ENCODE results near the gene ZNF439.
"Not testable (repeated sequence)": the region's sequence is repeated elsewhere in the genome, so short reads cannot be mapped to it uniquely, and the experiment has no call there.

Gene ZNF439

DNA sequence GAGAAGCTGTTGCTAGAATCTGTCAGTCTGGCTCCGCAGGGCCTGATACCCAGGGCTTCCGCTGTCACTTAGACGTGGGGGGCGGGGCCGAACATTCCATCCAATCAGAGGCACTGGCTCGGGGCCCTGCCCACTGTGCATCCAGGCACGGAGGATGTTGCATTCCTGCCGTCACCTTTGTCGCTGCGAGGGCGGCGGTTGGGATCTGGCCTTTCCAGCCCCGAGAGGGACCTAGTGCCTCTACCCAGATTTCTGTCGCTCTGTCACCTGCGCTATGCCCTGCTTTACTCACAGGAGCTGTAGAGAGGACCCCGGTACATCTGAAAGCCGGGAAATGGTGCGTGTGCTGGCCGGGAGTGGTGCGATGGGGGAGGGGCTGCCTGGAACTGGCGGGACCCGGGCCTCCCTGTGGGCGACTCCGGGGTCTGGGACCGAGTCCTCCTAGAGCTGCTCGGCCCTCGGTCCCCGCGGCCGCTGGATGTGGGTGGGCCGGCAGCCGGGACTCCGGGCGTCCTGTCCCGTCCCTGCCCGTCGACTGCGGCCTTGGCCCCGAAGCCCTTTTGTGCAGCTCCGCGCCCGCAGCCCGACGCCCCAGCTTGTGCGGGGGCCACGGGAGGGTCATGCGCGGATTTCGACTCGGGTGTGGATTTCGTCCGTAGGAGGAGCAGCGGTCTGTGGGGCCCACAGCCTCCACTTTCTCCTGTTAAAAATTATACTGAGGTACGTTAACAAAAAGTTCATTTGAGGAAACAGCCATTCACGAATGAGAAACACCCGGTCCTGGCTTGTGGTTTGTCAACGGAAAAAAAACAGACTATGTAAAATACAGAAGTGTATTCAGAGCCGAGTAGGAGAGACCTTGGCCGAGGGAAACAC, at the start of gene ZNF439:
ZNF439 (plus strand) TSS at position 133 of the 876 bp plus-strand sequence; CDS start at position 275, 142 bp downstream.
- DNase-seq (ENCODE audit: low spot score): peak; percentile 83

DNA sequence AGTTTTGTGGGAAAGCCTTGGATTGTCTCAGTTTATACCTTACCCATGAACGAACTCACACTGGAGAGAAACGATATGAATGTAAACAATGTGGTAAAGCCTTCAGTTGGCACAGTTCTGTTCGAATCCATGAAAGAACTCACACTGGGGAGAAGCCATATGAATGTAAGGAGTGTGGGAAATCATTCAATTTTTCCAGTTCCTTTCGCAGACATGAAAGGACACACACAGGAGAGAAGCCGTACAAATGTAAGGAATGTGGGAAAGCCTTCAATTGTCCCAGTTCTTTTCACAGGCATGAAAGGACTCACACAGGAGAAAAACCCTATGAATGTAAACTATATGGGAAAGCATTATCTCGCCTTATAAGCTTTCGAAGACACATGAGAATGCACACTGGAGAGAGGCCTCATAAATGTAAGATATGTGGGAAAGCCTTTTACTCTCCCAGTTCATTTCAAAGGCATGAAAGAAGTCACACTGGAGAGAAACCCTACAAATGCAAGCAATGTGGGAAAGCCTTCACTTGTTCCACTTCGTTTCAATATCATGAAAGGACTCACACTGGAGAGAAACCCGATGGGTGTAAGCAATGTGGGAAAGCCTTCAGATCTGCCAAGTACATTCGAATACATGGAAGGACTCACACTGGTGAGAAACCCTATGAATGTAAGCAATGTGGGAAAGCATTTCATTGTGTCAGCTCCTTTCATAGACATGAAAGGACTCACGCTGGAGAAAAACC, 42.0 kb upstream of the ZNF439 start:
- no peak for DNase-seq (ENCODE audit: low spot score)

- DNase-seq (ENCODE audit: low spot score): no peak
Observed at GRCh38 chr19:11807099-11807380, 41.5 kb upstream of the ZNF439 start.

GRCh38 chr19:11813703-11814028, 34.9 kb upstream of the ZNF439 start:
- no peak for DNase-seq (ENCODE audit: low spot score)

DNA sequence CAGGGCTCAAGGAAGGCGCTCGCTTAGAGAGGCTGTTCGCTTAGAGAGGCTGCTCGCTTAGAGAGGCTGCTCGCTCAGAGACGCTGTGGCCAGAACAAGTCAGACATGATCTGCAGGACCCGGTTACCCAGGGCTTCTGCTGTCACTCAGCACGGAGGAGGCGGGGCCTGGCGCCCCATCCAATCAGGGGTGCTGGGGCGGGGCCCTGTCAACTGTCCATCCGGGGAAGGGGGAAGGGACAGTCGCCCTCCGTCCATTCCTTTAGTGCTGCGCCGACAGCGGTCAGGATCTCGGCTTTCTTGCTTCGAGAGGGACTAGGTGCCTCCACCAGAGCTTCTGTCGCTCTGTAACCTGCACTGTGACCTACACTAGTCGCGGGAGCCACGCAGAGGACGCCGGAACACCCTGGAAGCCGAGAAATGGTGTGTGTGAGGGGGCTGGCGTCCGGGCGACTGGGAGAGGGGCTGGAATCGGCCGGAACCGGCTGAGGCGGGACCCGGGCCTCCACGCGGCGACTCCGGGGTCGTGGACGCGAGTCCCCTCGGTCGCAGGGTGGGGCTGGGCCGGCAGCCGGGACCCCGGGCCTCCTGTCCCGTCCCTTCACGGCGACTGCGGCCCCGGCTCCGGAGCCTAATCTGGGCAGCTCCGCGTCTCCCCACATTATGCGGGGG, 34.4 kb upstream of the ZNF439 start, which contains the start of gene ZNF440:
ZNF440 (plus strand) TSS at position 245 of the 671 bp plus-strand sequence; CDS start at position 420, 175 bp downstream.
- DNase-seq (ENCODE audit: low spot score): peak; percentile 98

- DNase-seq (ENCODE audit: low spot score): peak; percentile 17
Observed at GRCh38 chr19:11814700-11815035, 33.9 kb upstream of the ZNF439 start.

DNA sequence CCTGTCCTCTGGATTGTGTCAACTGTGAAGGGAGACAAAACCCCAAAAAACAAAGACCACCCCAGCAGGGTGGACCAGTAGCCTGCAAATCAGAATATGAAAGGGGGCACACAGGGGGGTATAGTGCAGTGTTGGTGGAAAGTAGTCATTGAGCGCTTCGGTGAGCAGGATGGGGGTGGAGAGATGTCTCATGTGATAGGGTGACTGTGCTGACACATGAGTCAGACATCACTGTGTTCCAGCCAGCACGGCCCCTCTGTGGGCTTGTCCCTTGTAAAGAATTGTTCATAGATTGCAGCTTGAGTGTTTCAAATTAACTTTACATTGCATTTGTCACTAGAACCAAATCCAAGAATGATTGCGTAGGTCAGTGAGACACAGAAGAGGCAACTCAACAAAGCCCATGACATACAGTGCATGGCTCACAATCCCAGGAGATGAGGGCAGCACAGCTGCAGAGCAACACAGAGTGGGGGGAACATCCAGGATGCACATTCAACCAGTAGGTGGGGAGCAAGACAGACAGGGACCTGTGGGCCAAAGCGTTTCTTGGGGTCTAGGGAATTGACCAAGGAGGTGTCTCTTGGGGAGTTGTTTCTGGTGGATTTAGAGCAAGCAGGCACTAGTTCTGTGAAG, 26.9 kb upstream of the ZNF439 start:
- no peak for DNase-seq (ENCODE audit: low spot score)

DNA sequence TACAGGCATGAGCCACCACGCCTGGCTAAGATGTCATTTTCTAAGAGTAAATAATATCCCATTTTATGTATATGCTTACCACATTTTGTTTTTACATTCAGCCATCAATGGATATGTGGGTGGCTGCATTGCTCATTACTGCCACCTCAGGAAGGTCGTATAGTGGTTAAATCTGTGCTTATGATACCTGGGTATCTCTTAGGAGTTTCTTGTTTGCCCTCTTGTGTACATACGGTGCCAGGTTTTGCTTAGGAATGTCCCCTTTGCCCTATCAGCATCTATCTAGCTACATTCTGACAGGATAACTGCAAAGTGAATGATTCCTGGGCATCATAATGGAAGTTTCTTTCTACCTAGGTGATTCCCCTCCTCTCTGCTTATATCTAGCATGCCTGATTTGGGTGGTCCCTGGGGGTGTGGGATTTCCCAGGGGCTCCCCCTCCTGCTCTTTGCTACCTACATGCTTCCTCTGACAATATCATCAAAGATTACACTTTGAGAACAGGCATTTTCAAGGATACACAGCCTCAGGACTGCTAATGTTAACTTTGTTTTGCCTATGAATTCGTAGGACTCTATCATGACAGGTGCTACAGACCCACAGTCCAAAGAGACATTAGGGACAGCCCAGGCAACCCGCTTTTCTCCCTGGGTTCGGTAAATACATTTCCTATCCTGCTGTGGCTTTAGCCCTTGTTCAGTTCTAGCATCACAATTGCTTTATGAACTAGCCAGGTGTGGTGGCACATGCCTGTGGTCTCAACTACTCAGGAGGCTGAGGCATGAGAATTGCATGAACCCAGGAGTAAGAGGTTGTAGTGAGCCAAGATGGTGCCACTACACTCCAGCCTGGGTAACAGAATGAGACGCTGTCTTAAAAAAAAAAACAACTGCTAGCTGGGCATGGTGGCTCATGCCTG, 19.3 kb upstream of the ZNF439 start:
- DNase-seq (ENCODE audit: low spot score): not testable (repeated sequence)

DNA sequence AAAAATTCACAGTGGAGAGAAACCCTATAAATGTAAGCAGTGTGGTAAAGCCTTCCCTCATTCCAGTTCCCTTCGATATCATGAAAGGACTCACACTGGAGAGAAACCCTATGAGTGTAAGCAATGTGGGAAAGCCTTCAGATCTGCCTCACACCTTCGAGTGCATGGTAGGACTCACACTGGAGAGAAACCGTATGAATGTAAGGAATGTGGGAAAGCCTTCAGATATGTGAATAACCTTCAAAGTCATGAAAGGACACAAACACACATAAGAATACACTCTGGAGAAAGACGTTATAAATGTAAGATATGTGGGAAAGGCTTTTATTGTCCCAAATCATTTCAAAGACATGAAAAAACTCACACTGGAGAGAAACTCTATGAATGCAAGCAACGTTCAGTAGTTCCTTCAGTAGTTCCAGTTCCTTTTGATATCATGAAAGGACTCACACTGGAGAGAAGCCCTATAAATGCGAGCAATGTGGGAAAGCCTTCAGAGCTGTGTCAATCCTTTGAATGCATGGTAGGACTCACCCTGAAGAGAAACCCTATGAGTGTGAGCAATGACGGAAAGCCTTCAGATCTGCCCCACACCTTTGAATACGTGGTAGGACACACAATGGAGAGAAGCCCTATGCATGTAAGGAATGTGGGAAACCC, 16.1 kb upstream of the ZNF439 start:
- DNase-seq (ENCODE audit: low spot score): no peak

DNA sequence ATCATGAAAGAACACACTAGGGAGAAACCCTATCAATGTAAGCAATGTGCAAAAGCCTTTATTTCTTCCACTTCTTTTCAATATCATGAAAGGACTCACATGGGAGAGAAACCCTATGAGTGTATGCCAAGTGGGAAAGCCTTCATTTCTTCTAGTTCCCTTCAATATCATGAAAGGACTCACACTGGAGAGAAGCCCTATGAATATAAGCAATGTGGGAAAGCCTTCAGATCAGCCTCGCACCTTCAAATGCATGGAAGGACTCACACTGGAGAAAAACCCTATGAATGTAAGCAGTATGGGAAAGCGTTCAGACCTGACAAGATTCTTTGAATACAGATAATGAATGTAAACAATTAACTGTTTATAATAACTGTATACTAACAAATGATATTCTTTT, 15.0 kb upstream of the ZNF439 start:
- no peak for DNase-seq (ENCODE audit: low spot score)

DNA sequence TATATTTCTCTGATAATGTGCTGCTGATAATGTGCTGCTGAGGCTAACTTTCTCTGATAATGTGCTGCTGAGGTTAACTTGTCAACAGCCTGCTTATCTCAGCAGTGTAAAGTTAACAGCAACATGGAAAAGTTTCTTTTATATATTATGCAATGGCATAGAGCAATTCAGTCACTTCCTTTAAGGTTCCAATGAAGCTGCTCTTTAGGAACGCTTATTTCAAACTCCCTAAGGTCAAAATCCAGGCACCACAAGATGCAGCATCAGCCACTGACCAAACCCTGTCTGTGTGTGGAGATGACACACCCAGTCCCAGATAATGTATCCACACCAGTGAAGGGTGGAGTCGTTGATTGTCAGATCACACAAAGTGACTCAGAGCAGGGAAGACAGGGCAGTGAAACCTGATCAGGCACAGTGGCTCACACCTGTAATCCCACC, 12.9 kb upstream of the ZNF439 start:
- DNase-seq (ENCODE audit: low spot score): not testable (repeated sequence)

GRCh38 chr19:11843722-11844121, 4.8 kb upstream of the ZNF439 start:
- no peak for DNase-seq (ENCODE audit: low spot score)

GRCh38 chr19:11847615-11848014, 911 bp upstream of the ZNF439 start:
- DNase-seq (ENCODE audit: low spot score): peak; percentile 14

DNA sequence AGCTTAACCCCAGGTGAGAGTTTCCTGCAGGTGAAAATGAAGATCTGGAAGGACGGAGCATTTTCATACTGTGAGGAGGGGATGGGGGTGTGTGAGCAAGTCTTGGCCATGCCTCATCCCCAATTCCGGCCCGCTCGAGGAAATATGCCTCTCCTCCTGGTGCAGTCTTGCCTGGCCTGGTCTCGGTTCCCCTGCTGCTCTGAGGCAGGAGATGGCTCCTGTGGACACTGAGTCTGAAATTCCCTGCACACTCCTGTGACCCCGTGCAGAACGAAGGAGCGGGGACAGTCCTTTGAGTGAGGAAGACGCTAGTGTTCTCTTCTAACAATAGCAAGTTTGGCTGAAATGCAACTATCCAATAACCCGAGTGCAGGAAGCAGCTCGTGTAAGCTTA, 329 bp upstream of the ZNF439 start:
- DNase-seq (ENCODE audit: low spot score): no peak

GRCh38 chr19:11850289-11850688, 1.8 kb downstream of the ZNF439 start:
- not testable (repeated sequence) for DNase-seq (ENCODE audit: low spot score)

DNA sequence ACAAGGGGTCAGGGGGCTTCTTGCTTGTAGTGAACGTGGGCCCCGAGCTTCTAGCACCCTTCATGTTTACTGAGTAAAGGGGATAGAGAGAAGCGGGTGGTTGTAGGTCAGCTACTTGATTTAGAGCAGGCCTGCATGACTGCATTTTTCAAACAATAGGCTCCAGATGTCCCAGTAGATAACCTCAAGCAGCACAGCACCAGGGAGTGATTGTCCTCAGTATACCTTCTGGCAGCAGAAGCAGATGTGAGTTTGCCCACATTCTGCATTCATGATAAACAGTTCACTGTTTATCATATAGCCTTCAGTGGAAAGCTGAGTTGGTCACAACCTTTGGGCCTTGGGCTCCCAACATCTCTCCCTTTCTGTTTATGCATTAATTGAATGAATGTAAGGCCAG, 4.8 kb downstream of the ZNF439 start:
- no peak for DNase-seq (ENCODE audit: low spot score)

DNA sequence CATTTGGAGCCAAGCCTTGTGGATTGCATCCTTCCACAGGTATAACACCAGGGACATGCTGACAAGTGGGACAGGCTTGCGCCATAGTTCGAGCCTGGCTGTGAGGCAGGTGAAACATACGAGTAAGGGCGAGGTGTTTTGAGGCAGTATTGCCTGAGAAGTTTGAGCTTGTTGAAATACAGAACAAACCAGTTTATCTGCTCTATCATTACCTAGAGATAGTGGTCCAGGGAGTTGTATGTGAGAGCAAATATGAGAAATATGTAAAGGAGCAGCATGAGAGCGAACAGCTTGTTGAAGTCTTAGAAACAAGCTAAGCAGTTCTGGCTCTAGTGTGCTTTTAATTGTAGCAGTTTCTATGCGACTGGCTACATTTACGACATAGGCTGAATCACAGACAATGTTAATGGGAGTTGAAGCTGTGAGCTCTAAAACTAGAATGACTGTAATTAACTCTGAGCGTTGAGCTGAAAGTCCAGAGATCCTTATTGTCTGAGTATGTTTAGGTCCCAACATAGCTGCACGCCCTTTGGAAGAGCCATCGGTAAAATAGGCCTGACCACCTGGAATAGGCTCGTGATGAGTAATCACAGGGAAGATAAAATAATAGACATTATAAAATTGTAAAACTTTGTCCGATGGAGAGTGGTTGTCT, 8.2 kb downstream of the ZNF439 start:
- DNase-seq (ENCODE audit: low spot score): no peak

DNA sequence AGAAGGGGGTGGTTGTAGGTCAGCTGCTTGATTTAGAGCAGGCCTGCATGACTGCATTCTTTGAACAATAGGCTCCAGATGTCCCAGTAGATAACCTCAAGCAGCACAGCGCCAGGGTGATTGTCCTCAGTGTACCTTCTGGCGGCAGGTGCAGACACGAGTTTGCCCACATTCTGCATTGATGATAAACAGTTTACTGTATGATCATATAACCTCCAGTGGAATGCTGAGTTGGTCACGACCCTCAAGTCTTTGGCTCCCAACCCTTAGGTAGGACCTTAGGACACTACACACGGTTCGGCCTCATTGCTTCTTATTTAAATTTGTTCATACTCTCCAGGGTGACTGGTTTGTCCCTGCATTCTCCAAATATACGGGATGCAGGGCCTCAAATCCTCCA, 12.2 kb downstream of the ZNF439 start:
- DNase-seq (ENCODE audit: low spot score): no peak

DNA sequence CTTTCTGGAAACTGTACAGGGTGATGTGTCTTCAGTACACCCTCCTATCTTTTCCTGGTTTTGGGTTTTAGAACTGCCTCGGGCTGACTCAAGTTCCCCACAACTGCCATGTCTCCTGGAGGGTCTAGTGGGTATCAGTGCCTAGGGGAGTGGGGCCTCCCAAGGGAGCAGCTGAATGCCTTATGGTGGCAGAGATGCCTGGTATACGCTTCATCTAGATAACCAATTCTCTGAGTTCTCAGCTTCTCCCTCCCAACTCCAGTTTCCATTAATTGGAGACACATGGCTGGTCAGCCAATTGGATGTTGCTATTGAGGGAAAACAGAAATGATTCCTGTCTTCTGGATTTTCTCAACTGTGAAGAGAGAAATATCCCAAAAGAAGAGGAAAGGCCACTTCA, 12.8 kb downstream of the ZNF439 start:
- no peak for DNase-seq (ENCODE audit: low spot score)

DNA sequence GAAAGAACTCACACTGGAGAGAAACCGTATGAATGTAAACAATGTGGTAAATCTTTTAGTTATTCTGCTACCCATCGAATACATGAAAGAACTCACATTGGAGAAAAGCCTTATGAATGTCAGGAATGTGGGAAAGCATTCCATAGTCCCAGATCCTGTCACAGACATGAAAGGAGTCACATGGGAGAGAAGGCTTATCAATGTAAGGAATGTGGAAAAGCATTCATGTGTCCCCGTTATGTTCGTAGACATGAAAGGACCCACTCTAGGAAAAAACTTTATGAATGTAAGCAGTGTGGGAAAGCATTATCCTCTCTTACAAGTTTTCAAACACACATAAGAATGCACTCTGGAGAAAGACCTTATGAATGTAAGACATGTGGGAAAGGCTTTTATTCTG, 19.2 kb downstream of the ZNF439 start:
- DNase-seq (ENCODE audit: low spot score): not testable (repeated sequence)

Measured in iPS-NIHi11 (cell line).